GM18498 (cell line): Measurements from ENCODE around the gene GGNBP2.
"Not testable (repeated sequence)": the region's sequence is repeated elsewhere in the genome, so short reads cannot be mapped to it uniquely, and the experiment has no call there.

Source experiments
- ATAC-seq: cut with Tn5 transposase; IDR thresholded peaks from one replicate; pipeline ENCODE4 v1.9.1; 2021; ENCODE audit warnings: mild to moderate bottlenecking, moderate library complexity; ENCODE audit not compliant: unreplicated experiment

GGNBP2 gene, protein sequence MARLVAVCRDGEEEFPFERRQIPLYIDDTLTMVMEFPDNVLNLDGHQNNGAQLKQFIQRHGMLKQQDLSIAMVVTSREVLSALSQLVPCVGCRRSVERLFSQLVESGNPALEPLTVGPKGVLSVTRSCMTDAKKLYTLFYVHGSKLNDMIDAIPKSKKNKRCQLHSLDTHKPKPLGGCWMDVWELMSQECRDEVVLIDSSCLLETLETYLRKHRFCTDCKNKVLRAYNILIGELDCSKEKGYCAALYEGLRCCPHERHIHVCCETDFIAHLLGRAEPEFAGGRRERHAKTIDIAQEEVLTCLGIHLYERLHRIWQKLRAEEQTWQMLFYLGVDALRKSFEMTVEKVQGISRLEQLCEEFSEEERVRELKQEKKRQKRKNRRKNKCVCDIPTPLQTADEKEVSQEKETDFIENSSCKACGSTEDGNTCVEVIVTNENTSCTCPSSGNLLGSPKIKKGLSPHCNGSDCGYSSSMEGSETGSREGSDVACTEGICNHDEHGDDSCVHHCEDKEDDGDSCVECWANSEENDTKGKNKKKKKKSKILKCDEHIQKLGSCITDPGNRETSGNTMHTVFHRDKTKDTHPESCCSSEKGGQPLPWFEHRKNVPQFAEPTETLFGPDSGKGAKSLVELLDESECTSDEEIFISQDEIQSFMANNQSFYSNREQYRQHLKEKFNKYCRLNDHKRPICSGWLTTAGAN

GRCh38 chr17:36544307-36545076 is at the start of gene GGNBP2:
TSS of gene GGNBP2 (plus strand) at chr17:36544919. CDS start at chr17:36545725, 806 bp downstream.
- peak; percentile 58 for ATAC-seq

DNA sequence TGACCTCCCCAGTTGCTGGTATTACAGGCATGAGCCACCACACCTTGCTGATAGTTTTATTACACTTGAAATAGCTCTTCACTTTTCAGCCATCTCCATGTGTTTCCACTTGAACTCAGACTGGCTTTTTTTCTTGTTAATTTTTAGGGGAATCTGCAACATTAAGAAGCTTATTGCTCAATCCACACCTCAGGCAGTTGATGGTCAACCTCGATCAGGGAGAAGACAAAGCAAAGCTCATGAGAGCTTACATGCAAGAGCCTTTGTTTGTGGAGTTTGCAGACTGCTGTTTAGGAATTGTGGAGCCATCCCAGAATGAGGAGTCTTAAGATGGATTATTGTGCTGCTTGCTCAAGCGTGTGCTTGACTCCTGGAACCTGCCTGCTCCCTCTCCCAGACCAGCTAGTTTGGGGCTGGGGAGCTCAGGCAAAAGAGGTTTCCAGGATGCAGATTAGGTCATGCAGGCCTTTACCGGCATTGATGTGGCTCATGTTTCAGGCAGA is 49.6 kb upstream of the GGNBP2 start:
- no peak for ATAC-seq

GRCh38 chr17:36496018-36496789 is 48.5 kb upstream of the GGNBP2 start:
- no peak for ATAC-seq

- ATAC-seq = no peak
Observed at GRCh38 chr17:36498155-36498554, 46.6 kb upstream of the GGNBP2 start.

GRCh38 chr17:36498560-36499300 is 46.0 kb upstream of the GGNBP2 start:
- no peak for ATAC-seq

- no peak for ATAC-seq
Observed at GRCh38 chr17:36500745-36501225, 43.9 kb upstream of the GGNBP2 start.

GRCh38 chr17:36501351-36501750 is 43.4 kb upstream of the GGNBP2 start:
- ATAC-seq = no peak

GRCh38 chr17:36501963-36502362 is 42.8 kb upstream of the GGNBP2 start:
- no peak for ATAC-seq

GRCh38 chr17:36503456-36504155 is 41.1 kb upstream of the GGNBP2 start:
- no peak for ATAC-seq

DNA sequence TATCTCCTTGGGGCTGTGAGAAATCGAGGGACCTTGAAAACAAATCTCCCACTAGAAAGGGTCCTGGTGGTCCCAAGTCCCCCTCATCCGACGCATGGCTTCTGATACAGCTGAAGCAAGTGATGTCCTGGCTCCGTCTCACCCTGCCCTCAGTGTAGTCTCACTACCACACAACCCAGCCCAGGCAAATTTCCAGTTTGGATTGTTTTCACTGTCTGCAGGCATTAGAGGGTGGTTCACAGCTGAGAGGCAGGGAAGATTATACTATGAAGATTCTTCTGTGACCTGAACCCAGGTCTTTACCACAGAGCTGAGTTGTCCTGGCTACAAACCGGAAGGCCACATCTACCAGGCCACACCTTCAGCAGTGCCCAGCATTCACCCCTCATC is 40.6 kb upstream of the GGNBP2 start:
- no peak for ATAC-seq

GRCh38 chr17:36505171-36505570 is 39.5 kb upstream of the GGNBP2 start:
- ATAC-seq = no peak

- no peak for ATAC-seq
Observed at GRCh38 chr17:36506249-36506826, 38.4 kb upstream of the GGNBP2 start.

GRCh38 chr17:36506831-36507230 is 37.9 kb upstream of the GGNBP2 start:
- no peak for ATAC-seq

GRCh38 chr17:36507266-36507665 is 37.5 kb upstream of the GGNBP2 start:
- ATAC-seq = no peak

DNA sequence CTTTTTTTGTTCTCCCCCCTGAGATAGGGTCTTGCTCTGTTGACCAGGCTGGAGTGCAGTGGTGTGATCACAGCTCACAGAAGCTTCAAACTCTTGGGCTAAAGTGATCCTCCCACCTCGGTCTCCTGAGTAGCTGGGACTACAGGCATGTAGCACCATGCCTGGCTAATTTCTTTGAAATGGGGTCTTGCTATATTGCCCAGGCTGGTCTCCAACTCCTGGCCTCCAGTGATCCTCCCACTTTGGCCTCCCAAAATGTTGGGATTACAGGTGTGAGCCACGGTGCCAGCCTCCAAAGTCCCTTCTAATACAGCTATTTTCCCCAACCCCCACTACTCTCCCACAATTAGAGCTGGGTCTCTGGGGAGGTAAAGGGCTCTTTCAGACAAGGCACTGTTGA is 36.3 kb upstream of the GGNBP2 start:
- ATAC-seq = not testable (repeated sequence)

DNA sequence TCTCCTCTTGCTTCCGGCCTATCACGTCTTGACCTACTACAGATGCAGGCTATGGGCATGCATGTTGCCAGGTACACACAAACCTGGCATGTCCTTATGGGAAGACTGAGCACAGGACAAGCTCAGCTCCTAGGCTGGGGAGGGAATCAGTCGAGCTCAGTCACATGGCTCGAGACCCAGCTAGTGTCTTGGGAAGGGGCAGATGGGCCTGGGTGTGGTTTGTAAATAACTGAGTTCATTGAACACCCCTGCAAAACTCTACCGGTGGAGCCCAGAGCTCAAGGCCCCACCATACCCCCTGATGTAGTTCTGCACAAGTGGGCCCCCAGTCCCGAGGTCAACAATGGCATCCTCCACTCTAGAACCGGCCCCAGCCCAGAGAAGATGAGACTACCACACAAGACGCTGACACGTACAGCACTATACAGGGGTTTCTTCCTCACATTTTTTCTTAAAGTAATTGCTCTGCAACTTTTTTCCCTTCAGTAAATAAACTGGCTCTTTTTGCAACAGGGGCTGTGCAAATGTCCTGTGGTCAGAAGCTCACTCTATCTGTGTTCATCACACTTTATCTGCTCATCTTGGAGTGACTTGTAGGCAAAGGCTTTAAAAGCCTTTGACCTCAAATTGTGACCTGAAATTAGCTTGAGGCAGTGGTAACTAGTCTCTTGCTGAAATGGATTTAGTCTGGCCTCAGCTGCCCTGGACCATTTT is 35.3 kb upstream of the GGNBP2 start:
- ATAC-seq = no peak

- ATAC-seq = no peak
Observed at GRCh38 chr17:36510636-36511035, 34.1 kb upstream of the GGNBP2 start.

DNA sequence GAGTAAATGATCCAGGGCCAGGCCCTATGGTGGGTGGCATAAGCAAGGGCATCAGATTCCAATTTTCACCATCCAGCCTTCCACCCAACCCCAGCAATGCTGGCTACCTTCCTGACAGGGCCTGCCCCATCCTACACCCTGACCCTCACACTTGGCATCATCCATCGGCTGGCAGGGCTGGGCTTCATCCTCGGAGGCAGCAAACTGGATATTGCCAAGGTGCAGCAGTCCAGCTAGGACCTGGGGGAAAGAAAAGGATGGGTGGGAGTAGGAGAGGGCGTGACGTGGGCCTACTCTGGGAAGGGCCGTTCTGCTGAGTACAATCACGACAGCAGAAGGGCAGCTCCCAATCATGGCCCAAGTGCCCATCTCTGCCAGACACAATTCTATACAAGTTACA is 33.5 kb upstream of the GGNBP2 start:
- no peak for ATAC-seq
